C4-2B (cell line): Measurements from ENCODE around the gene PPP6R3.

Experiments used
- CTCF ChIP-seq: fragments of 450-650 bp; conservative IDR thresholded peaks from 2 replicates; pipeline ENCODE4 v1.5.1; 2017; ENCODE audit warnings: mild to moderate bottlenecking
- ZFX ChIP-seq: fragments of 450-650 bp; IDR thresholded peaks from 2 replicates; pipeline ENCODE4 v1.6.1; 2017

GRCh38 chr11:68438658-68439259 is 21.8 kb upstream of the PPP6R3 start:
- TF ChIP-seq CTCF, result no peak
- no peak for TF ChIP-seq ZFX
